ENCODE data around the gene PMFBP1. TPM values are rescaled to one million over a fixed set of nuclear protein-coding genes. Genes with fewer than 3 reads are reported as not detected.

PMFBP1 gene
- total and polyA plus RNA-seq, 4 donors, result 0.66 to 2.5 (median 1.0) TPM; not detected in 1

DNA sequence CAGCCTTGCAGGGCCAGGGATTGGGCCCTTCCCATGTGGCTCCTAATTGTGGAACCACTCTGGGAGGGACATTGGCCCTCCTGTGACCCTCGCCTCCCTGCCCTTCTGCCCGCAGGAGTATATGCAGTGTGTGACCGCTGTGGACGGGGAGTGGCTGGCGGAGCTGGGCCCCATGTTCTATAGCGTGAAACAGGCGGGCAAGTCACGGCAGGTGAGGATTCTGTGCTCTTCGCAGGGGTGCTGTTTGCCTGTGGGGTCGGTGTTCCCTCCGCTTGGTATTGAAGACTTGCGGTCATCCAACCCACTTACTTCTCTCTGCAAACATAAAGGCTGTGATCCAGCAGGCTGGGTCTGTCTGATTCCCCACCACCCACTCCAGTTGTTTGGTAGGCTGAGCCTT is 62.7 kb downstream of the PMFBP1 start:
- peaks cover 7 to 37% of the 10 kb centered on the region in 2 donors for H3K36me3 ChIP-seq (ENCODE audit: control insufficient read depth in 1 of 2, insufficient read depth in 2 of 2, low read length in 1 of 2)
- no peak for ATAC-seq (ENCODE audit: low FRiP score)
- H3K9me3 ChIP-seq (ENCODE audit: control insufficient read depth, low read length), result no peaks in the 10 kb centered on the region
- H3K4me3 ChIP-seq (ENCODE audit: low read length in 2 of 2), result no peak overlapping the region
- H3K27me3 ChIP-seq (ENCODE audit: control insufficient read depth in 1 of 2, insufficient read depth in 2 of 2, low read length in 1 of 2), result no peaks in the 10 kb centered on the region
- 93 to 96% methylated on average over 12 of the region's 12 CpGs for WGBS, 2 donors
- DNase-seq, result no peak
- H3K27ac ChIP-seq (ENCODE audit: low read depth in 1 of 2, low read length in 2 of 2), result no peak overlapping the region
- intact Hi-C loops (cut with DNase I), result no loop called here
- H3K4me1 ChIP-seq (ENCODE audit: control insufficient read depth in 1 of 2, insufficient read depth in 2 of 2, low read length in 2 of 2), result no peaks in the 10 kb centered on the region

DNA sequence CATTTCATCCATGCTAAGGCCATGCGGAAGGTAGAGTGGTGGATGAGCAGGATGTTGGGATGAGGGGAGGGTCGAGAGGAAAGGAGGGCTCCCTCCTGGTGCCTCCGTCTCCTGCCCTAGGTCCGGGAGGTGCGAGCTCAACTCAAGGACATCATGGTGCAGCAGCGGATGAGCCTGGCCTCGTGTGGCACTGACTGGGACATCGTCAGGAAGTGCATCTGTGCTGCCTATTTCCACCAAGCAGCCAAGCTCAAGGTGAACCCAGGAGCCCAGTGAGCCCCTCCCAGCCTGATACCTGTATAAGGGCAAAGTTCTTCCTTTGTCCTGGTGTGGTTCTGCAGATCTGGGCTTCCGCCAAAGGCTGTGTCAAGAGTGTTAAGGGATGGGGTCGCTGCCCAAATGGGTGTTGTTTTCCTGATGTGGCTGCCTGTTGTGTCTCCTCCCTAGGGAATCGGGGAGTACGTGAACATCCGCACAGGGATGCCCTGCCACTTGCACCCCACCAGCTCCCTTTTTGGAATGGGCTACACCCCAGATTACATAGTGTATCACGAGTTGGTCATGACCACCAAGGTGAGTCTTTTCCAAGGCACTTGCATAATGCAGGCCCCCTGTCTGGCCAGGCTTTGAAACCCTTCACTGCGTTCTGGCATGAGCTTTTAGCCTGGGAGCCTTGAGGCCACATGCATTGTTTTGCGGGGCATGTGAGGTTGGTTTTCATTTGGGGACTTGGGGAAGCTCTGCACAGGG is 63.4 kb downstream of the PMFBP1 start:
- intact Hi-C loops (cut with DNase I), result no loop called here
- Histone ChIP-seq H3K4me1 (ENCODE audit: control insufficient read depth in 1 of 2, insufficient read depth in 2 of 2, low read length in 2 of 2) (no peaks in the 10 kb centered on the region), H3K27me3 (ENCODE audit: control insufficient read depth in 1 of 2, insufficient read depth in 2 of 2, low read length in 1 of 2) (no peaks in the 10 kb centered on the region), H3K27ac (ENCODE audit: low read depth in 1 of 2, low read length in 2 of 2) (no peak overlapping the region), H3K36me3 (ENCODE audit: control insufficient read depth in 1 of 2, insufficient read depth in 2 of 2, low read length in 1 of 2) (peaks cover 7 to 41% of the 10 kb centered on the region in 2 donors), H3K9me3 (ENCODE audit: control insufficient read depth, low read length) (no peaks in the 10 kb centered on the region), H3K4me3 (ENCODE audit: low read length in 2 of 2) (no peak overlapping the region)
- 88 to 89% methylated on average over 16 of the region's 16 CpGs for WGBS, 2 donors
- ATAC-seq (ENCODE audit: low FRiP score) (no peak), DNase-seq (no peak)

DNA sequence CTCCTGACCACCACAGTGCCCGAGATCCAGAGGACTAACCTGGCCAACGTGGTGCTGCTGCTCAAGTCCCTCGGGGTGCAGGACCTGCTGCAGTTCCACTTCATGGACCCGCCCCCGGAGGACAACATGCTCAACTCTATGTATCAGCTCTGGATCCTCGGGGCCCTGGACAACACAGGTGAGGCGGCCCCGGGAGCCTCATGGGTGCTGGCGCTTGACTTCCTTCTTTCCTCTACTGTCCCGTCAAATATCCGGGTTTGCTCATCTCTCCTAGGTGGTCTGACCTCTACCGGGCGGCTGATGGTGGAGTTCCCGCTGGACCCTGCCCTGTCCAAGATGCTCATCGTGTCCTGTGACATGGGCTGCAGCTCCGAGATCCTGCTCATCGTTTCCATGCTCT is 64.6 kb downstream of the PMFBP1 start:
- intact Hi-C loops (cut with DNase I), result no loop called here
- H3K36me3 ChIP-seq (ENCODE audit: control insufficient read depth in 1 of 2, insufficient read depth in 2 of 2, low read length in 1 of 2), result peaks cover 7 to 44% of the 10 kb centered on the region in 2 donors
- H3K9me3 ChIP-seq (ENCODE audit: control insufficient read depth, low read length), result no peaks in the 10 kb centered on the region
- no peak overlapping the region for H3K4me3 ChIP-seq (ENCODE audit: low read length in 2 of 2)
- H3K4me1 ChIP-seq (ENCODE audit: control insufficient read depth in 1 of 2, insufficient read depth in 2 of 2, low read length in 2 of 2), result no peaks in the 10 kb centered on the region
- ATAC-seq (ENCODE audit: low FRiP score), result no peak
- 92% methylated on average over 17 of the region's 17 CpGs for WGBS, 2 donors
- no peak overlapping the region for H3K27ac ChIP-seq (ENCODE audit: low read depth in 1 of 2, low read length in 2 of 2)
- H3K27me3 ChIP-seq (ENCODE audit: control insufficient read depth in 1 of 2, insufficient read depth in 2 of 2, low read length in 1 of 2), result no peaks in the 10 kb centered on the region
- peak in 1 of 2 donors; percentile 34 for DNase-seq

- Histone ChIP-seq H3K36me3 (ENCODE audit: control insufficient read depth in 1 of 2, insufficient read depth in 2 of 2, low read length in 1 of 2) (peaks cover 2 to 49% of the 10 kb centered on the region in 2 donors), H3K4me1 (ENCODE audit: control insufficient read depth in 1 of 2, insufficient read depth in 2 of 2, low read length in 2 of 2) (no peaks in the 10 kb centered on the region), H3K27me3 (ENCODE audit: control insufficient read depth in 1 of 2, insufficient read depth in 2 of 2, low read length in 1 of 2) (no peaks in the 10 kb centered on the region), H3K4me3 (ENCODE audit: low read length in 2 of 2) (no peak overlapping the region), H3K27ac (ENCODE audit: low read depth in 1 of 2, low read length in 2 of 2) (no peak overlapping the region), H3K9me3 (ENCODE audit: control insufficient read depth, low read length) (no peaks in the 10 kb centered on the region)
- no peak for ATAC-seq (ENCODE audit: low FRiP score)
- WGBS, 2 donors, result 95 to 96% methylated on average over 12 of the region's 12 CpGs
- intact Hi-C loops (cut with DNase I), result no loop called here
- DNase-seq, result no peak
These were observed 66.0 kb downstream of the PMFBP1 start for GRCh38 chr16:72105978-72106377.

DNA sequence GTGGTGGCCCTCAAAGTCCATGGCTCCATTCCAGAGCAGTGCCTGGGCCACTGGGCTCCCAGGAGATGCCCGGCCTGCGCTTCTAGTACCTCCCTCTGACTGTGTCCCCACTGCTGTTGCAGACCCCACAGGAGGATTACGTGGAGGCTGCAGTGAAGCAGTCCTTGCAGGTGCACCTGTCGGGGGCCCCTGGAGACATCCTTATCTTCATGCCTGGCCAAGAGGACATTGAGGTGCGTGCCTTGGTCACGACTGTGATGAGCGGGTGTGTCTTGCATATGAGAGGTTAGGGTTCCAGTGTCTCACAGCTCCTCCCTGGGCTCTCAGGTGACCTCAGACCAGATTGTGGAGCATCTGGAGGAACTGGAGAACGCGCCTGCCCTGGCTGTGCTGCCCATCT is 67.0 kb downstream of the PMFBP1 start:
- WGBS, 2 donors, result 93 to 94% methylated on average over 9 of the region's 9 CpGs
- no peak overlapping the region for H3K27ac ChIP-seq (ENCODE audit: low read depth in 1 of 2, low read length in 2 of 2)
- no peak for ATAC-seq (ENCODE audit: low FRiP score)
- H3K4me1 ChIP-seq (ENCODE audit: control insufficient read depth in 1 of 2, insufficient read depth in 2 of 2, low read length in 2 of 2), result no peaks in the 10 kb centered on the region
- no peak for DNase-seq
- H3K9me3 ChIP-seq (ENCODE audit: control insufficient read depth, low read length), result no peaks in the 10 kb centered on the region
- H3K4me3 ChIP-seq (ENCODE audit: low read length in 2 of 2), result no peak overlapping the region
- H3K36me3 ChIP-seq (ENCODE audit: control insufficient read depth in 1 of 2, insufficient read depth in 2 of 2, low read length in 1 of 2), result peaks cover 2 to 50% of the 10 kb centered on the region in 2 donors
- H3K27me3 ChIP-seq (ENCODE audit: control insufficient read depth in 1 of 2, insufficient read depth in 2 of 2, low read length in 1 of 2), result no peaks in the 10 kb centered on the region
- intact Hi-C loops (cut with DNase I), result no loop called here

- intact Hi-C loops (cut with DNase I), result no loop called here
- no peaks in the 10 kb centered on the region for H3K27me3 ChIP-seq (ENCODE audit: control insufficient read depth in 1 of 2, insufficient read depth in 2 of 2, low read length in 1 of 2)
- no peaks in the 10 kb centered on the region for H3K4me1 ChIP-seq (ENCODE audit: control insufficient read depth in 1 of 2, insufficient read depth in 2 of 2, low read length in 2 of 2)
- no peaks in the 10 kb centered on the region for H3K9me3 ChIP-seq (ENCODE audit: control insufficient read depth, low read length)
- H3K27ac ChIP-seq (ENCODE audit: low read depth in 1 of 2, low read length in 2 of 2), result no peak overlapping the region
- WGBS, 2 donors, result 85 to 87% methylated on average over 10 of the region's 10 CpGs
- DNase-seq, result no peak
- H3K36me3 ChIP-seq (ENCODE audit: control insufficient read depth in 1 of 2, insufficient read depth in 2 of 2, low read length in 1 of 2), result peaks cover 0 to 52% of the 10 kb centered on the region in 2 donors
- no peak overlapping the region for H3K4me3 ChIP-seq (ENCODE audit: low read length in 2 of 2)
- ATAC-seq (ENCODE audit: low FRiP score), result no peak
These were observed 70.8 kb downstream of the PMFBP1 start for GRCh38 chr16:72101195-72101594.

GRCh38 chr16:72099377-72099818 is 72.6 kb downstream of the PMFBP1 start:
- Histone ChIP-seq H3K4me3 (ENCODE audit: low read length in 2 of 2) (no peak overlapping the region), H3K27me3 (ENCODE audit: control insufficient read depth in 1 of 2, insufficient read depth in 2 of 2, low read length in 1 of 2) (no peaks in the 10 kb centered on the region), H3K36me3 (ENCODE audit: control insufficient read depth in 1 of 2, insufficient read depth in 2 of 2, low read length in 1 of 2) (peaks cover 0 to 41% of the 10 kb centered on the region in 2 donors), H3K4me1 (ENCODE audit: control insufficient read depth in 1 of 2, insufficient read depth in 2 of 2, low read length in 2 of 2) (peaks cover 0 to 4% of the 10 kb centered on the region in 2 donors), H3K9me3 (ENCODE audit: control insufficient read depth, low read length) (no peaks in the 10 kb centered on the region), H3K27ac (ENCODE audit: low read depth in 1 of 2, low read length in 2 of 2) (no peak overlapping the region)
- intact Hi-C loops (cut with DNase I), result loop anchor here in 1 of 2 donors (5.0 kb wide), 1 partner anchor 92 kb away; the partner anchor contains the start of gene DHODH
- ATAC-seq (ENCODE audit: low FRiP score), result peak; percentile 80
- 63 to 66% methylated on average over 12 of the region's 12 CpGs for WGBS, 2 donors
- DNase-seq, result no peak

DNA sequence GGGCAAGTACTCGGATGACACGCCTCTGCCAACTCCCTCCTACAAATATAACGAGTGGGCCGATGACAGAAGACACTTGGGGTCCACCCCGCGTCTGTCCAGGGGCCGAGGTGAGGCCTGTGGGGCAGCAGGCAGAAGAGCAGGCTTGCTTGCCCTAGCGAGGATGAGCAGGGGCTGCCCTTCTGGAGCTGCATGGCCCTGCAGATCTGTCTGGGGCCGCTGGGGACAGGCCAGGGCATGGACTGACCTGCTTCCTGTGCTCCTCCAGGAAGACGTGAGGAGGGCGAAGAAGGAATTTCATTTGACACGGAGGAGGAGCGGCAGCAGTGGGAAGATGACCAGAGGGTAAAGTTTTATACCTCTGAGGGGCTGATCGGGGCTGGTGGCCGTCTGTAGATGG is 73.0 kb downstream of the PMFBP1 start:
- Histone ChIP-seq H3K4me1 (ENCODE audit: control insufficient read depth in 1 of 2, insufficient read depth in 2 of 2, low read length in 2 of 2) (peaks cover 0 to 4% of the 10 kb centered on the region in 2 donors), H3K36me3 (ENCODE audit: control insufficient read depth in 1 of 2, insufficient read depth in 2 of 2, low read length in 1 of 2) (peaks cover 0 to 40% of the 10 kb centered on the region in 2 donors), H3K27me3 (ENCODE audit: control insufficient read depth in 1 of 2, insufficient read depth in 2 of 2, low read length in 1 of 2) (no peaks in the 10 kb centered on the region), H3K4me3 (ENCODE audit: low read length in 2 of 2) (no peak overlapping the region), H3K9me3 (ENCODE audit: control insufficient read depth, low read length) (no peaks in the 10 kb centered on the region), H3K27ac (ENCODE audit: low read depth in 1 of 2, low read length in 2 of 2) (no peak overlapping the region)
- DNase-seq (no peak), ATAC-seq (ENCODE audit: low FRiP score) (no peak)
- 78 to 79% methylated on average over 15 of the region's 15 CpGs for WGBS, 2 donors
- intact Hi-C loops (cut with DNase I), result loop anchor here in 1 of 2 donors (5.0 kb wide), 1 partner anchor 92 kb away; the partner anchor contains the start of gene DHODH

- DNase-seq (no peak), ATAC-seq (ENCODE audit: low FRiP score) (no peak)
- H3K27ac ChIP-seq (ENCODE audit: low read depth in 1 of 2, low read length in 2 of 2), result peak overlapping the region in 1 of 2 donors; percentile 81
- no peaks in the 10 kb centered on the region for H3K9me3 ChIP-seq (ENCODE audit: control insufficient read depth, low read length)
- intact Hi-C loops (cut with DNase I), result no loop called here
- peaks cover 2 to 11% of the 10 kb centered on the region in 2 donors for H3K36me3 ChIP-seq (ENCODE audit: control insufficient read depth in 1 of 2, insufficient read depth in 2 of 2, low read length in 1 of 2)
- H3K4me1 ChIP-seq (ENCODE audit: control insufficient read depth in 1 of 2, insufficient read depth in 2 of 2, low read length in 2 of 2), result peaks cover 0 to 4% of the 10 kb centered on the region in 2 donors
- peak overlapping the region; percentile 51 to 64 for H3K4me3 ChIP-seq (ENCODE audit: low read length in 2 of 2)
- H3K27me3 ChIP-seq (ENCODE audit: control insufficient read depth in 1 of 2, insufficient read depth in 2 of 2, low read length in 1 of 2), result no peaks in the 10 kb centered on the region
- 0 to 1% methylated on average over 11 of the region's 11 CpGs for WGBS, 2 donors
These were observed 77.7 kb downstream of the PMFBP1 start for GRCh38 chr16:72094266-72094610.
